ENCODE measurements around the gene TSPAN11.

TSPAN11 gene

GRCh38 chr12:30991466-30991865 lies 64.9 kb downstream of the TSPAN11 start:
- no peak overlapping the region for H3K27ac Mint-ChIP-seq
- no peaks in the 10 kb centered on the region for H3K9me3 Mint-ChIP-seq

DNA sequence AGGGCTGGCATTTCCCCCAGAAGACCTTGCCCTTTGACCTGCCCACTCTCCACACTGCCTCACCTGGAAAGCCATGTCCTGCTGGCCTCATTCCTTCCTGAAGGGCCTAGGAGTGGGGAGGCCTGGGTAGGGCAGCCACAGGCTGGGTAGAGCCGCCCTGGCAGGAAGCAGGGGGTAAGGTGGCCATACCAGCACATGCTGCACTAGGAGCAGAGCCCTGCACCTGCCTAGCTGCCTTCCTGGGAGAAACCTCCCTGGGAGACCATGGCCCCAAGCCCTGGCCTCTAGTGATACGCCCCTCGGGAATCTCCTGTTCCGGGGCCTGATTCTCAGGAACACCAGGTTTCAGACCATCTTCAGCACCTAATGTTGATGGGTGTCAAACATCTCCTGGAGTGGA lies 65.8 kb downstream of the TSPAN11 start:
- Mint-ChIP-seq H3K4me1 (peaks cover 2% of the 10 kb centered on the region), H3K36me3 (ENCODE audit: low read depth) (no peaks in the 10 kb centered on the region), H3K27me3 (no peaks in the 10 kb centered on the region), H3K4me3 (no peak overlapping the region), H3K9me3 (no peaks in the 10 kb centered on the region), H3K27ac (no peak overlapping the region)
- no peak for ATAC-seq
- DNase-seq = no peak

More at GRCh38 chr12:30991466-30991865, 64.9 kb downstream of the TSPAN11 start:
- Mint-ChIP-seq H3K36me3 (ENCODE audit: low read depth) (no peaks in the 10 kb centered on the region), H3K27me3 (no peaks in the 10 kb centered on the region), H3K4me3 (no peak overlapping the region), H3K4me1 (no peaks in the 10 kb centered on the region)
- ATAC-seq = no peak
- DNase-seq = no peak

DNA sequence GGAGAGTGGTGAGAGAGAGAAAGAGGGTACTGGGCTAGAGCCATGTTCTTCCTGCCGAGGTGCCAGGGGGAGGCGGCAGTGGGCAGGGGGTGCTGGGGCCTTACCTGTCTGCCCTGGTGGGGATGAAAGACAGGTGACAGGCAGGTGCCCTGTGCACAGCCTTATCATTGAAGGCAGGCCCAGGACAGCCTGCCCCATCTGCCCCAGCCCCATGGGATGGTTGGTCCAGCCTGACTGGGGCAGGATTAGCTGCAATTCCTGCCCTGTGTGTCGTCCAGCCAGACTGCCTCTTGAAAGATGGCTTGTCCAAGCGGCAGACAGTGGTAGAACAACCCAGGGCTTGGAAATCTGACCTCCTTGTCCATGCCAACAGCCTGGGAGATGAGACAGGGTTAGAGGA lies 67.2 kb downstream of the TSPAN11 start:
- H3K9me3 Mint-ChIP-seq = no peaks in the 10 kb centered on the region
- ATAC-seq = no peak
- no peak overlapping the region for H3K4me3 Mint-ChIP-seq
- H3K4me1 Mint-ChIP-seq = peaks cover 2% of the 10 kb centered on the region
- H3K36me3 Mint-ChIP-seq (ENCODE audit: low read depth) = no peaks in the 10 kb centered on the region
- no peak overlapping the region for H3K27ac Mint-ChIP-seq
- no peak for DNase-seq
- no peaks in the 10 kb centered on the region for H3K27me3 Mint-ChIP-seq

DNA sequence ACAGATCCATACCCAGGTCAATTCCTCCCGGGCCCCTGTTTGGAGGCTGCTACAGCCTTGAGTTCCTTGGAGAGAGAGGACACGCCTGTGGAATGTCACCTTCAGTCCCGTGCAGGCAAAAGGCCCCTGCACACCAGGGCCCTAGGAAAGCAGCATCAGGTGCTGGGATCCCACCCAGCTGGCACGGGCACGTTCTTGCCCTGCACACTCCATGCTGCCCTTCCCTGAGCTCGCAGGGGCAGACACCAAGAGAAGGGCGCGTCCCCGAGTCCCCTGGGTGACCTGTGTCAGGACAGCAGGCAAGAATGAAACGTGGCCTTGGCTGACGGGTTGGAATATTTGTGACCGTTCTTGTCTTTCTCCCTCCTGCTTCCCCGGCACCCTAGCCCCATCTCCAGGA lies 67.7 kb downstream of the TSPAN11 start:
- H3K27me3 Mint-ChIP-seq = no peaks in the 10 kb centered on the region
- H3K4me1 Mint-ChIP-seq = peaks cover 2% of the 10 kb centered on the region
- H3K9me3 Mint-ChIP-seq = no peaks in the 10 kb centered on the region
- DNase-seq (no peak), ATAC-seq (no peak)
- no peaks in the 10 kb centered on the region for H3K36me3 Mint-ChIP-seq (ENCODE audit: low read depth)
- H3K4me3 Mint-ChIP-seq = no peak overlapping the region
- H3K27ac Mint-ChIP-seq = no peak overlapping the region

DNA sequence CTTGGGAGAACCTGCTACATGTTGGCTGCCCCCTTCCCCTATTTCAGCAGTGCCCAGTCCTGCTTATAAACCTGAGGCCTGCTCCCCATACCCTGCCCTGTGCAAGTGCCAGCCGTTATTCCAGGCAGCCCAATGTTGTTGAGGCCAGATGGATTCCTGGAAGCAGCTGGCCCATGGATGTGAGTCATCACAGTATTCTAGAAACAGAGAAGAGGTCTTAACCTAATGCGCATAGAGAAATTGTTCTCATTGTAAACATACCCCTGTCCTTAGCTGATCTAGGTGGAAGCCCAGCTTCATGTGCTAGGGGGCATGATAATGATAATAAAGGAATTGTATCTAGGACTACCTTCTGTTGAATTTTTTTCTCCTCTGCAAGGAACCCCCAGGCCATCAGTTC lies 69.7 kb downstream of the TSPAN11 start:
- Mint-ChIP-seq H3K27me3 (no peaks in the 10 kb centered on the region), H3K36me3 (ENCODE audit: low read depth) (no peaks in the 10 kb centered on the region), H3K4me3 (no peak overlapping the region), H3K4me1 (peaks cover 2% of the 10 kb centered on the region), H3K9me3 (no peaks in the 10 kb centered on the region), H3K27ac (no peak overlapping the region)
- no peak for DNase-seq
- no peak for ATAC-seq

- no peaks in the 10 kb centered on the region for H3K27me3 Mint-ChIP-seq
- no peak overlapping the region for H3K27ac Mint-ChIP-seq
- peaks cover 2% of the 10 kb centered on the region for H3K4me1 Mint-ChIP-seq
- H3K4me3 Mint-ChIP-seq = no peak overlapping the region
- no peaks in the 10 kb centered on the region for H3K36me3 Mint-ChIP-seq (ENCODE audit: low read depth)
- DNase-seq (no peak), ATAC-seq (no peak)
- no peaks in the 10 kb centered on the region for H3K9me3 Mint-ChIP-seq
Measured at GRCh38 chr12:30996752-30997151, 70.2 kb downstream of the TSPAN11 start.

- H3K27ac Mint-ChIP-seq = no peak overlapping the region
- H3K4me3 Mint-ChIP-seq = no peak overlapping the region
- DNase-seq = no peak
- no peaks in the 10 kb centered on the region for H3K9me3 Mint-ChIP-seq
- H3K4me1 Mint-ChIP-seq = peaks cover 2% of the 10 kb centered on the region
- no peaks in the 10 kb centered on the region for H3K27me3 Mint-ChIP-seq
- H3K36me3 Mint-ChIP-seq (ENCODE audit: low read depth) = no peaks in the 10 kb centered on the region
- no peak for ATAC-seq
Measured at GRCh38 chr12:30997685-30998440, 71.3 kb downstream of the TSPAN11 start.

- DNase-seq (no peak), ATAC-seq (no peak)
- no peaks in the 10 kb centered on the region for H3K9me3 Mint-ChIP-seq
- no peak overlapping the region for H3K4me3 Mint-ChIP-seq
- no peaks in the 10 kb centered on the region for H3K36me3 Mint-ChIP-seq (ENCODE audit: low read depth)
- no peaks in the 10 kb centered on the region for H3K27me3 Mint-ChIP-seq
- H3K4me1 Mint-ChIP-seq = peaks cover 2% of the 10 kb centered on the region
- no peak overlapping the region for H3K27ac Mint-ChIP-seq
Measured at GRCh38 chr12:30999011-30999410, 72.5 kb downstream of the TSPAN11 start.

DNA sequence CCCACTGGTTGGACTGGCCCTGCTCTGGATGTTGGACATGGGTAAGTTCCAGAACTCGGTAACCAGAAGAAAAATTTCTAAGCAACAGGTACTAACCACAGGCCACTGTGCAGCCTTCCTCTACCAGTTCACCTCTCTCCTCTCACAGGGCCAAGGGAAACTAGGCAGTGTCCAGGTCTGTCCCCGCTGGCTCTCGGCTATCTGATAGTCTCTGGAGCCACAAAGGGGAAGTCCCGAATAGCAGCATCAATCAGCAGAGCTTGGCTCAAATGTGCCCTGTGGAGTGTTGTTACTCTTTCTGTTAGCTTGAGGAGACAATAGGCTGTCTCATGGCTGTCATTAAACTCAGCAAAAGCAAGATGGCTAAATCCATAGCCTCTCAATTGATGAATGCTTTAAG lies 73.2 kb downstream of the TSPAN11 start:
- Mint-ChIP-seq H3K9me3 (no peaks in the 10 kb centered on the region), H3K4me3 (no peak overlapping the region), H3K4me1 (peaks cover 2% of the 10 kb centered on the region), H3K36me3 (ENCODE audit: low read depth) (no peaks in the 10 kb centered on the region), H3K27me3 (no peaks in the 10 kb centered on the region), H3K27ac (no peak overlapping the region)
- ATAC-seq (no peak), DNase-seq (no peak)

- H3K4me1 Mint-ChIP-seq = peaks cover 2% of the 10 kb centered on the region
- no peaks in the 10 kb centered on the region for H3K36me3 Mint-ChIP-seq (ENCODE audit: low read depth)
- DNase-seq (no peak), ATAC-seq (no peak)
- no peak overlapping the region for H3K27ac Mint-ChIP-seq
- no peak overlapping the region for H3K4me3 Mint-ChIP-seq
- no peaks in the 10 kb centered on the region for H3K27me3 Mint-ChIP-seq
- H3K9me3 Mint-ChIP-seq = no peaks in the 10 kb centered on the region
Measured at GRCh38 chr12:31000751-31001150, 74.2 kb downstream of the TSPAN11 start.

GRCh38 chr12:31001581-31002360 lies 75.2 kb downstream of the TSPAN11 start:
- Mint-ChIP-seq H3K9me3 (no peaks in the 10 kb centered on the region), H3K4me1 (peaks cover 2% of the 10 kb centered on the region), H3K36me3 (ENCODE audit: low read depth) (no peaks in the 10 kb centered on the region), H3K4me3 (no peak overlapping the region), H3K27ac (no peak overlapping the region), H3K27me3 (no peaks in the 10 kb centered on the region)
- DNase-seq (no peak), ATAC-seq (no peak)

DNA sequence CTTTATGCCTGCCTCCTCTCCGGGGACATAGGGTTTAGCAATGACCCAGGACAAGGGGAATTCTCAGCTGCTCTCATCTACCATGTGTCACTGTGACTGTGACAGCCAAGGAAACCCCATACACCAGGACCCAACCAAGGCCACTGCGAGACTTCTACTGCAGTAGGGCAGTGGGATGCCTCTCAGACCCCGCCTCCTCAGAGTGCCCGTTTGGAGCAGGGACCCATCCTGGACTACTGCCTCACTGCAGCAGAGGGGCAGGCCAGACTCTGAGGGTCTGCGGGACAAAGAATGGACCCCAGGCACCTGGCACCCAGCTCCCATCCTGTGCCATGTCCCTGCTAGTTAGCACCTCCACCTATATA lies 75.8 kb downstream of the TSPAN11 start:
- no peaks in the 10 kb centered on the region for H3K36me3 Mint-ChIP-seq (ENCODE audit: low read depth)
- no peak for ATAC-seq
- no peaks in the 10 kb centered on the region for H3K27me3 Mint-ChIP-seq
- no peak overlapping the region for H3K27ac Mint-ChIP-seq
- H3K4me1 Mint-ChIP-seq = no peaks in the 10 kb centered on the region
- H3K4me3 Mint-ChIP-seq = no peak overlapping the region
- no peaks in the 10 kb centered on the region for H3K9me3 Mint-ChIP-seq
- DNase-seq = no peak

GRCh38 chr12:31002999-31003398 lies 76.5 kb downstream of the TSPAN11 start:
- H3K36me3 Mint-ChIP-seq (ENCODE audit: low read depth) = no peaks in the 10 kb centered on the region
- H3K27ac Mint-ChIP-seq = no peak overlapping the region
- no peaks in the 10 kb centered on the region for H3K27me3 Mint-ChIP-seq
- H3K4me1 Mint-ChIP-seq = no peaks in the 10 kb centered on the region
- no peak overlapping the region for H3K4me3 Mint-ChIP-seq
- DNase-seq = no peak
- ATAC-seq = no peak
- H3K9me3 Mint-ChIP-seq = no peaks in the 10 kb centered on the region

GRCh38 chr12:31003861-31004640 lies 77.5 kb downstream of the TSPAN11 start:
- H3K4me1 Mint-ChIP-seq = no peaks in the 10 kb centered on the region
- no peak for DNase-seq
- H3K4me3 Mint-ChIP-seq = no peak overlapping the region
- H3K27me3 Mint-ChIP-seq = no peaks in the 10 kb centered on the region
- H3K9me3 Mint-ChIP-seq = no peaks in the 10 kb centered on the region
- H3K27ac Mint-ChIP-seq = no peak overlapping the region
- ATAC-seq = no peak
- H3K36me3 Mint-ChIP-seq (ENCODE audit: low read depth) = no peaks in the 10 kb centered on the region

GRCh38 chr12:31004666-31005065 lies 78.1 kb downstream of the TSPAN11 start:
- Mint-ChIP-seq H3K36me3 (ENCODE audit: low read depth) (no peaks in the 10 kb centered on the region), H3K27ac (no peak overlapping the region), H3K27me3 (no peaks in the 10 kb centered on the region)

More at GRCh38 chr12:31004666-31005065, 78.1 kb downstream of the TSPAN11 start:
- H3K4me1 Mint-ChIP-seq = no peaks in the 10 kb centered on the region
- no peak for ATAC-seq
- H3K4me3 Mint-ChIP-seq = no peak overlapping the region
- DNase-seq = no peak
- no peaks in the 10 kb centered on the region for H3K9me3 Mint-ChIP-seq

Data from activated naive CD8-positive, alpha-beta T cell treated with anti-CD3 and anti-CD28 coated beads, Interleukin-2, amount 50 U/mL, for 24 hours (primary cell).